K562 (cell line): Measurements from ENCODE around the gene TRERF1. TPM values are rescaled to one million over a fixed set of nuclear protein-coding genes. Genes with fewer than 3 reads are reported as not detected.

ENCODE experiments used
- ATAC-seq: fragments of 200-7000 bp; cut with Tn5 transposase; 3 replicates; pipeline ENCODE4 v1.9.1; 2020; ENCODE audit warnings: moderate library complexity
- BruUV-seq: library from RNA; stranded (reverse); fragments of 400-500 nt; replicated peaks from 2 replicates; lab custom pipeline; 2021; lab: Mats Ljungman, UMichigan
- CTCF ChIA-PET: fragments of 300-600 bp; formaldehyde crosslinking; extraction: SDS; loops from one replicate; lab custom pipeline; 2021; ENCODE audit warnings: low intra/inter-chr PET ratio; lab: Yijun Ruan, JAX
- POLR2A ChIA-PET: fragments of 300-600, 350-650 bp; sonication (Branson Sonifier 250); formaldehyde crosslinking; extraction: SDS; loops from one replicate; lab custom pipeline; 2021; ENCODE audit warnings: antibody characterized with exemption, inconsistent platforms; lab: Yijun Ruan, JAX
- DNase-seq, 4 experiments: peaks; one replicate each; pipeline versions ENCODE4 v3.0.0 to v3.0.0-alpha.2; 2011 to 2018; ENCODE audit warnings: low spot score in 3 of 4, mixed read lengths in 3 of 4; ENCODE audit errors: extremely low read depth in 1 of 4
- FAIRE-seq: peaks from 2 replicates; lab custom pipeline; 2011; peaks lifted over from hg19 to GRCh38; lab: Jason Lieb, UNC
- H2AFZ ChIP-seq: 2 replicates; pipeline ENCODE4 v1.6.0; 2011; ENCODE audit warnings: low read depth, low read length, control low read depth, inconsistent platforms
- H3K27ac ChIP-seq: fragments of 200-600 bp; 3 replicates; pipeline ENCODE4 v1.8.0; 2011; ENCODE audit warnings: low read depth, mild to moderate bottlenecking, control low read depth, inconsistent platforms, low read length, moderate library complexity, mixed read lengths; ENCODE audit errors: extremely low read depth
- H3K27me3 ChIP-seq, 2 experiments: fragments of 300-600 bp in 1 of 2; 2 replicates in 1 of 2; 3 replicates in 1 of 2; pipeline versions ENCODE4 v1.6.0 to v1.8.0; 2011; ENCODE audit warnings: inconsistent platforms in 2 of 2, low read length in 2 of 2, mild to moderate bottlenecking in 1 of 2, mixed read lengths in 1 of 2, moderate library complexity in 1 of 2; ENCODE audit not compliant: control insufficient read depth in 2 of 2, insufficient read depth in 2 of 2
- H3K36me3 ChIP-seq: fragments of 300-600 bp; 3 replicates; pipeline ENCODE4 v1.8.0; 2011; ENCODE audit warnings: mild to moderate bottlenecking, low read length, inconsistent platforms; ENCODE audit not compliant: control insufficient read depth, insufficient read depth
- H3K4me1 ChIP-seq, 2 experiments: fragments of 200-600 bp in 1 of 2; replicated peaks in 1 of 2; 2 replicates in 1 of 2; 3 replicates in 1 of 2; pipeline versions ENCODE4 v1.5.1 to v1.8.0; 2011; ENCODE audit warnings: inconsistent platforms in 2 of 2, low read length in 2 of 2, mild to moderate bottlenecking in 1 of 2, mixed read lengths in 1 of 2, moderate library complexity in 1 of 2; ENCODE audit not compliant: control insufficient read depth in 2 of 2, insufficient read depth in 2 of 2
- H3K4me2 ChIP-seq: 2 replicates; pipeline ENCODE4 v1.6.1; 2011; ENCODE audit warnings: low read length, control low read depth, inconsistent platforms, mixed read lengths; ENCODE audit not compliant: insufficient read depth
- H3K4me3 ChIP-seq: fragments of 200-600 bp; sonication (generic), shearing (Covaris generic); 2 replicates; pipeline ENCODE4 v1.5.1; 2016; ENCODE audit warnings: control low read depth, inconsistent platforms
- H3K79me2 ChIP-seq: fragments of 200-600 bp; 3 replicates; pipeline ENCODE4 v1.8.0; 2011; ENCODE audit warnings: low read length, inconsistent platforms; ENCODE audit not compliant: control insufficient read depth, insufficient read depth
- H3K9ac ChIP-seq, 2 experiments: 2 replicates each; pipeline versions ENCODE4 v1.6.0 to v1.6.1; 2011; ENCODE audit warnings: low read depth in 2 of 2, low read length in 2 of 2, control low read depth in 1 of 2, inconsistent platforms in 1 of 2, mild to moderate bottlenecking in 1 of 2, mixed read lengths in 1 of 2; ENCODE audit not compliant: insufficient read depth in 1 of 2
- H3K9me1 ChIP-seq: one replicate; pipeline ENCODE4 v1.6.0; 2011; ENCODE audit warnings: inconsistent platforms, mild to moderate bottlenecking, low read length, moderate library complexity; ENCODE audit not compliant: control insufficient read depth, insufficient read depth
- H3K9me3 ChIP-seq: replicated peaks from 2 replicates; pipeline ENCODE4 v1.5.1; 2011; ENCODE audit warnings: low read depth, low read length, inconsistent platforms; ENCODE audit not compliant: control insufficient read depth, insufficient read depth
- H4K20me1 ChIP-seq: replicated peaks from 2 replicates; pipeline ENCODE4 v1.6.1; 2011; ENCODE audit warnings: low read length, inconsistent platforms, mixed read lengths; ENCODE audit not compliant: control insufficient read depth, insufficient read depth
- C11orf30 ChIP-seq: fragments of 450-650 bp; IDR thresholded peaks from 2 replicates; pipeline ENCODE4 v1.6.1; 2016; ENCODE audit warnings: low read depth, mild to moderate bottlenecking
- CBFA2T2 ChIP-seq: fragments of 450-650 bp; conservative IDR thresholded peaks from 2 replicates; pipeline ENCODE4 v1.6.1; 2017; ENCODE audit warnings: mild to moderate bottlenecking
- CHD2 ChIP-seq: IDR thresholded peaks from 2 replicates; pipeline ENCODE4 v1.6.1; 2011; ENCODE audit warnings: low read depth, low read length
- ESRRA ChIP-seq: fragments of 450-650 bp; IDR thresholded peaks from 2 replicates; pipeline ENCODE4 v1.6.1; 2014; ENCODE audit warnings: low read depth, mild to moderate bottlenecking, moderate library complexity, borderline replicate concordance
- ETV5 ChIP-seq: sonication (generic); formaldehyde crosslinking; IDR thresholded peaks from 2 replicates; pipeline ENCODE4 v1.4.0; 2020; ENCODE audit warnings: low read depth, mild to moderate bottlenecking, missing genetic modification reagents
- FOXA1 ChIP-seq: fragments of 450-650 bp; IDR thresholded peaks from 2 replicates; pipeline ENCODE4 v1.6.1; 2016; ENCODE audit warnings: mild to moderate bottlenecking, borderline replicate concordance
- FOXA3 ChIP-seq, 2 experiments: fragments of 450-650 bp in 1 of 2; sonication (generic) in 1 of 2; formaldehyde crosslinking; IDR thresholded peaks in 1 of 2; conservative IDR thresholded peaks in 1 of 2; 2 replicates each; pipeline versions ENCODE4 v1.4.0 to v1.8.0; 2020 to 2022; ENCODE audit warnings: mild to moderate bottlenecking in 2 of 2, missing genetic modification reagents in 1 of 2
- HOXB6 ChIP-seq: fragments of 250-450 bp; sonication (Bioruptor Pico); IDR thresholded peaks from 2 replicates; pipeline ENCODE4 v1.5.1; 2022; ENCODE audit warnings: mild to moderate bottlenecking, borderline replicate concordance
- MAFG ChIP-seq: fragments of 450-650 bp; conservative IDR thresholded peaks from 2 replicates; pipeline ENCODE4 v1.6.1; 2016; ENCODE audit warnings: missing genetic modification characterization, missing compliant biosample characterization
- NRF1 ChIP-seq, 2 experiments: fragments of 450-650 bp; IDR thresholded peaks in 1 of 2; conservative IDR thresholded peaks in 1 of 2; 2 replicates each; pipeline ENCODE4 v1.6.1; 2014; ENCODE audit warnings: mild to moderate bottlenecking in 2 of 2
- OTX1 ChIP-seq: fragments of 450-650 bp; formaldehyde crosslinking; IDR thresholded peaks from 2 replicates; pipeline ENCODE4 v1.4.0; 2022; ENCODE audit warnings: mild to moderate bottlenecking
- RNF2 ChIP-seq: sonication (generic); IDR thresholded peaks from 2 replicates; pipeline ENCODE4 v1.6.1; 2016
- SIRT6 ChIP-seq: IDR thresholded peaks from one replicate; pipeline ENCODE4 v1.6.1; 2012; ENCODE audit warnings: low read depth, mild to moderate bottlenecking, control low read depth, inconsistent platforms, low read length, moderate library complexity
- SMARCE1 ChIP-seq: fragments of 450-650 bp; IDR thresholded peaks from 2 replicates; pipeline ENCODE4 v1.7.1; 2016; ENCODE audit warnings: mild to moderate bottlenecking
- ZFP30 ChIP-seq: fragments of 250-450 bp; sonication (Bioruptor Pico); IDR thresholded peaks from 2 replicates; pipeline ENCODE4 v1.8.0; 2022; ENCODE audit warnings: moderate library complexity, mild to moderate bottlenecking, inconsistent platforms, borderline replicate concordance
- ZNF232 ChIP-seq: sonication (generic); formaldehyde crosslinking; IDR thresholded peaks from 2 replicates; pipeline ENCODE4 v1.8.0; 2022; ENCODE audit warnings: mild to moderate bottlenecking, missing genetic modification reagents
- WGBS: fragments of 100-300 bp; shearing (Covaris generic); methylation state at CpG from one replicate; pipeline ENCODE4 v1.1.6; 2016; ENCODE audit warnings: low coverage, mixed read lengths; ENCODE audit not compliant: insufficient coverage; ENCODE audit errors: missing lambda C conversion rate; 5-methylcytosine and 5-hydroxymethylcytosine counted together
- in situ Hi-C: fragments of 300-500 bp; cut with MboI; formaldehyde crosslinking; loops from 4 replicates; pipeline ENCODE4 v1.15.0; 2018; ENCODE audit warnings: inconsistent platforms, mixed read lengths
- intact Hi-C: fragments of 100-400 bp; cut with micrococcal nuclease; formaldehyde crosslinking; loops from 2 replicates; pipeline ENCODE4 v1.14.2; 2022
- polyA plus RNA-seq, 8 experiments: library from polyadenylated mRNA; depleted of rRNA in 4 of 8; stranded (reverse) in 5 of 8; unstranded in 3 of 8; fragments of >200 nt; fragmentation: Nextera tagmentation in 2 of 8; fragmentation: Illumina TruSeq in 1 of 8; extraction: Ambion mirVana in 2 of 8; extraction: Trizol in 1 of 8; gene quantifications; 2 replicates each; pipeline versions ENCODE4 v1.2.1 to v1.2.3, GENCODE V29; 2011 to 2014; ENCODE audit warnings: inconsistent platforms in 1 of 8, missing spikeins in 1 of 8
- total RNA-seq, 7 experiments: library from RNA; depleted of rRNA in 6 of 7; stranded (reverse); fragments of >200 nt in 6 of 7; fragmentation: Illumina TruSeq in 2 of 7; extraction: Trizol in 2 of 7; gene quantifications; 2 replicates each; pipeline versions ENCODE4 v1.2.1 to v1.2.3, GENCODE V29; 2011 to 2021; ENCODE audit warnings: low replicate concordance in 1 of 7
- TF ChIP-seq, protein P1 (sequence below): sonication (generic); formaldehyde crosslinking; IDR thresholded peaks from 2 replicates; pipeline ENCODE4 v1.8.0; 2022; ENCODE audit warnings: mild to moderate bottlenecking, missing genetic modification reagents
- TF ChIP-seq, protein P2 (sequence below): sonication (generic); formaldehyde crosslinking; IDR thresholded peaks from 2 replicates; pipeline ENCODE4 v1.8.1; 2022; ENCODE audit warnings: missing genetic modification reagents

Gene TRERF1
- total and polyA plus RNA-seq, 9 of the 15 experiments (the other 6 are each of a cell fraction or from before 2014, with no cell fraction given) = 0.04 to 0.20 (median 0.07) TPM; not detected in 3

DNA sequence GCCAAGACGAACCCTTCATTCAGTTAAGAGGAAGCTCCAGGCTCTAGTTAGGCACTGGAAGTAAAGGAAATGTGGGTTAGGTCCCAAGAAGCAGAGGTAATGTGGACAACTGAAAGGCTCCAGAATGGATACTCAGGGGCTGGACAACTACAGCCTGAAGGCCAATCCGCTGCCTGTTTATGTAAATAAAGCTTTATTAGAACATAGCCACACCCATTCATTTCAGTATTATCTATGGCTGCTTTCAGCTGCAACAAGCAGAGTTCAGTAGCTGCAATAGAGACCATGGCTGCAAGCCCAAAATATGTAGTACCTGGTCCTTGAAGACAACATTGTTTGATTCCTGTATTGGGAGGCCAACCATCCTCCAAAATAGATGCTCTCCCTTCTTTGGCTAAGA lies 133.2 kb downstream of the TRERF1 start (continued):
- TF ChIP-seq, protein P1, sequence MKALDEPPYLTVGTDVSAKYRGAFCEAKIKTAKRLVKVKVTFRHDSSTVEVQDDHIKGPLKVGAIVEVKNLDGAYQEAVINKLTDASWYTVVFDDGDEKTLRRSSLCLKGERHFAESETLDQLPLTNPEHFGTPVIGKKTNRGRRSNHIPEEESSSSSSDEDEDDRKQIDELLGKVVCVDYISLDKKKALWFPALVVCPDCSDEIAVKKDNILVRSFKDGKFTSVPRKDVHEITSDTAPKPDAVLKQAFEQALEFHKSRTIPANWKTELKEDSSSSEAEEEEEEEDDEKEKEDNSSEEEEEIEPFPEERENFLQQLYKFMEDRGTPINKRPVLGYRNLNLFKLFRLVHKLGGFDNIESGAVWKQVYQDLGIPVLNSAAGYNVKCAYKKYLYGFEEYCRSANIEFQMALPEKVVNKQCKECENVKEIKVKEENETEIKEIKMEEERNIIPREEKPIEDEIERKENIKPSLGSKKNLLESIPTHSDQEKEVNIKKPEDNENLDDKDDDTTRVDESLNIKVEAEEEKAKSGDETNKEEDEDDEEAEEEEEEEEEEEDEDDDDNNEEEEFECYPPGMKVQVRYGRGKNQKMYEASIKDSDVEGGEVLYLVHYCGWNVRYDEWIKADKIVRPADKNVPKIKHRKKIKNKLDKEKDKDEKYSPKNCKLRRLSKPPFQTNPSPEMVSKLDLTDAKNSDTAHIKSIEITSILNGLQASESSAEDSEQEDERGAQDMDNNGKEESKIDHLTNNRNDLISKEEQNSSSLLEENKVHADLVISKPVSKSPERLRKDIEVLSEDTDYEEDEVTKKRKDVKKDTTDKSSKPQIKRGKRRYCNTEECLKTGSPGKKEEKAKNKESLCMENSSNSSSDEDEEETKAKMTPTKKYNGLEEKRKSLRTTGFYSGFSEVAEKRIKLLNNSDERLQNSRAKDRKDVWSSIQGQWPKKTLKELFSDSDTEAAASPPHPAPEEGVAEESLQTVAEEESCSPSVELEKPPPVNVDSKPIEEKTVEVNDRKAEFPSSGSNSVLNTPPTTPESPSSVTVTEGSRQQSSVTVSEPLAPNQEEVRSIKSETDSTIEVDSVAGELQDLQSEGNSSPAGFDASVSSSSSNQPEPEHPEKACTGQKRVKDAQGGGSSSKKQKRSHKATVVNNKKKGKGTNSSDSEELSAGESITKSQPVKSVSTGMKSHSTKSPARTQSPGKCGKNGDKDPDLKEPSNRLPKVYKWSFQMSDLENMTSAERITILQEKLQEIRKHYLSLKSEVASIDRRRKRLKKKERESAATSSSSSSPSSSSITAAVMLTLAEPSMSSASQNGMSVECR (CRISPR knock-in tag) = no peak
- no peak for TF ChIP-seq ETV5 (CRISPR knock-in tag)
- TF ChIP-seq FOXA3 (CRISPR knock-in tag; conservative IDR thresholded peaks at IDR 0.05 in 1 of 2, IDR thresholded peaks at IDR 0.05 in 1 of 2) = peak in 1 of 2 experiments; percentile 23; a peak in 1 of 4 replicates
- no peak for TF ChIP-seq SMARCE1
- no peak for TF ChIP-seq ZNF232 (CRISPR knock-in tag)
- TF ChIP-seq HOXB6 = no peak

DNA sequence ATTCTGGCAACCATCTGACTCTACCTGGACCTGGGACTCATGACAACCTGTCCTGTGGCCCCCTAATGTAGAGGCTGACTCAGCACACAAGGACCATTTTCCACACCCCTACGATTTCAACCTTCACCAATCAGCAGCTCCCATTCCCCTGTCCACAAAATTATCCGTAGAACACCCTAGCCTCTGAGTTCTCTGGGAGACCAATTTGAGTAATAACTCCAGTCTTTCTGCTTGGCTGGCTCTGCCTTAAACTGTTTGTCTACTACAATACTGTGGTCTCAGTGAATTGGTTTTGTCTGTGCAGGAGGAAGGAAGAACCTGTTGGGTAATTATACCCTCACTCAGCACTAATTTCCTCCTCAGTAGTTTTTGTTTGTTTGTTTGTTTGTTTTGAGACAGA lies 134.7 kb downstream of the TRERF1 start:
- H3K4me2 ChIP-seq = no peak overlapping the region
- H3K4me3 ChIP-seq = no peak overlapping the region
- H3K9me3 ChIP-seq = no peaks in the 10 kb centered on the region
- in situ Hi-C loops (loop anchor here (25.0 kb wide), 1 partner anchor 220 kb away; no protein-coding TSS in a partner anchor), intact Hi-C loops (no loop called here)
- no peaks in the 10 kb centered on the region for H3K36me3 ChIP-seq
- DNase-seq (no peak), ATAC-seq (no peak), FAIRE-seq (no peak)
- no peaks in the 10 kb centered on the region for H3K79me2 ChIP-seq
- BruUV-seq = no TSS peak
- H3K9me1 ChIP-seq = no peaks in the 10 kb centered on the region
- no peaks in the 10 kb centered on the region; the same call in 1 of the 2 replicates for H4K20me1 ChIP-seq
- H3K9ac ChIP-seq = no peak overlapping the region
- H2AFZ ChIP-seq = no peak overlapping the region
- WGBS = 5% methylated on average over 2 of the region's 2 CpGs
- peaks cover 18 to 31% of the 10 kb centered on the region in 2 experiments for H3K27me3 ChIP-seq
- POLR2A ChIA-PET = interaction anchor here (0.7 to 1.3 kb wide), 5 partner anchors 9 to 252 kb away, joined by 3 to 7 read pairs (median 4); no protein-coding TSS in a partner anchor
- H3K4me1 ChIP-seq = peaks cover 0 to 14% of the 10 kb centered on the region in 2 experiments; a peak in 3 of 5 replicates
- H3K27ac ChIP-seq = no peak overlapping the region
- CTCF ChIA-PET = interaction anchor here (0.5 kb wide), 1 partner anchor 233 kb away, joined by 4 read pairs; no protein-coding TSS in a partner anchor
- TF ChIP-seq, protein P2, sequence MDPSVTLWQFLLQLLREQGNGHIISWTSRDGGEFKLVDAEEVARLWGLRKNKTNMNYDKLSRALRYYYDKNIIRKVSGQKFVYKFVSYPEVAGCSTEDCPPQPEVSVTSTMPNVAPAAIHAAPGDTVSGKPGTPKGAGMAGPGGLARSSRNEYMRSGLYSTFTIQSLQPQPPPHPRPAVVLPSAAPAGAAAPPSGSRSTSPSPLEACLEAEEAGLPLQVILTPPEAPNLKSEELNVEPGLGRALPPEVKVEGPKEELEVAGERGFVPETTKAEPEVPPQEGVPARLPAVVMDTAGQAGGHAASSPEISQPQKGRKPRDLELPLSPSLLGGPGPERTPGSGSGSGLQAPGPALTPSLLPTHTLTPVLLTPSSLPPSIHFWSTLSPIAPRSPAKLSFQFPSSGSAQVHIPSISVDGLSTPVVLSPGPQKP = no peak
- TF ChIP-seq SIRT6 (no peak), MAFG (peak; percentile 28; the same call in 1 of the 2 replicates), C11orf30 (peak; percentile 40; the same call in 1 of the 2 replicates), RNF2 (no peak), ZFP30 (CRISPR knock-in tag) (no peak), FOXA1 (no peak), OTX1 (CRISPR knock-in tag) (0 out of 2 replicates have a peak, but pooled peaks have one; percentile 36), CHD2 (no peak), NRF1 (conservative IDR thresholded peaks at IDR 0.05 in 1 of 2, IDR thresholded peaks at IDR 0.05 in 1 of 2) (no peak), SMARCE1 (0 out of 2 replicates have a peak, but pooled peaks have one; percentile 48), ESRRA (0 out of 2 replicates have a peak, but pooled peaks have one; percentile 4), CBFA2T2 (no peak)
